K562 (cell line): ENCODE measurements around the gene DNAJC17. TPM values are rescaled to one million over a fixed set of nuclear protein-coding genes. Genes with fewer than 3 reads are reported as not detected.
A peak's percentile ranks its signal among the peaks of the same experiment; 100 is the strongest.

Source experiments
- ATAC-seq: fragments of 200-7000 bp; cut with Tn5 transposase; 3 replicates; pipeline ENCODE4 v1.9.1; 2020; ENCODE audit warnings: moderate library complexity
- BruUV-seq: library from RNA; stranded (reverse); fragments of 400-500 nt; replicated peaks from 2 replicates; lab custom pipeline; 2021; lab: Mats Ljungman, UMichigan
- CTCF ChIA-PET: fragments of 300-600 bp; formaldehyde crosslinking; extraction: SDS; loops from one replicate; lab custom pipeline; 2021; ENCODE audit warnings: low intra/inter-chr PET ratio; lab: Yijun Ruan, JAX
- POLR2A ChIA-PET: fragments of 300-600, 350-650 bp; sonication (Branson Sonifier 250); formaldehyde crosslinking; extraction: SDS; loops from one replicate; lab custom pipeline; 2021; ENCODE audit warnings: antibody characterized with exemption, inconsistent platforms; lab: Yijun Ruan, JAX
- DNase-seq, 4 experiments: peaks; one replicate each; pipeline versions ENCODE4 v3.0.0 to v3.0.0-alpha.2; 2011 to 2018; ENCODE audit warnings: low spot score in 3 of 4, mixed read lengths in 3 of 4; ENCODE audit errors: extremely low read depth in 1 of 4
- FAIRE-seq: peaks from 2 replicates; lab custom pipeline; 2011; peaks lifted over from hg19 to GRCh38; lab: Jason Lieb, UNC
- H2AFZ ChIP-seq: 2 replicates; pipeline ENCODE4 v1.6.0; 2011; ENCODE audit warnings: low read depth, low read length, control low read depth, inconsistent platforms
- H3K27ac ChIP-seq: fragments of 200-600 bp; 3 replicates; pipeline ENCODE4 v1.8.0; 2011; ENCODE audit warnings: low read depth, mild to moderate bottlenecking, control low read depth, inconsistent platforms, low read length, moderate library complexity, mixed read lengths; ENCODE audit errors: extremely low read depth
- H3K27me3 ChIP-seq, 2 experiments: fragments of 300-600 bp in 1 of 2; 2 replicates in 1 of 2; 3 replicates in 1 of 2; pipeline versions ENCODE4 v1.6.0 to v1.8.0; 2011; ENCODE audit warnings: inconsistent platforms in 2 of 2, low read length in 2 of 2, mild to moderate bottlenecking in 1 of 2, mixed read lengths in 1 of 2, moderate library complexity in 1 of 2; ENCODE audit not compliant: control insufficient read depth in 2 of 2, insufficient read depth in 2 of 2
- H3K36me3 ChIP-seq: fragments of 300-600 bp; 3 replicates; pipeline ENCODE4 v1.8.0; 2011; ENCODE audit warnings: mild to moderate bottlenecking, low read length, inconsistent platforms; ENCODE audit not compliant: control insufficient read depth, insufficient read depth
- H3K4me1 ChIP-seq, 2 experiments: fragments of 200-600 bp in 1 of 2; replicated peaks in 1 of 2; 2 replicates in 1 of 2; 3 replicates in 1 of 2; pipeline versions ENCODE4 v1.5.1 to v1.8.0; 2011; ENCODE audit warnings: inconsistent platforms in 2 of 2, low read length in 2 of 2, mild to moderate bottlenecking in 1 of 2, mixed read lengths in 1 of 2, moderate library complexity in 1 of 2; ENCODE audit not compliant: control insufficient read depth in 2 of 2, insufficient read depth in 2 of 2
- H3K4me2 ChIP-seq: 2 replicates; pipeline ENCODE4 v1.6.1; 2011; ENCODE audit warnings: low read length, control low read depth, inconsistent platforms, mixed read lengths; ENCODE audit not compliant: insufficient read depth
- H3K4me3 ChIP-seq: fragments of 200-600 bp; sonication (generic), shearing (Covaris generic); 2 replicates; pipeline ENCODE4 v1.5.1; 2016; ENCODE audit warnings: control low read depth, inconsistent platforms
- H3K79me2 ChIP-seq: fragments of 200-600 bp; 3 replicates; pipeline ENCODE4 v1.8.0; 2011; ENCODE audit warnings: low read length, inconsistent platforms; ENCODE audit not compliant: control insufficient read depth, insufficient read depth
- H3K9ac ChIP-seq, 2 experiments: 2 replicates each; pipeline versions ENCODE4 v1.6.0 to v1.6.1; 2011; ENCODE audit warnings: low read depth in 2 of 2, low read length in 2 of 2, control low read depth in 1 of 2, inconsistent platforms in 1 of 2, mild to moderate bottlenecking in 1 of 2, mixed read lengths in 1 of 2; ENCODE audit not compliant: insufficient read depth in 1 of 2
- H3K9me1 ChIP-seq: one replicate; pipeline ENCODE4 v1.6.0; 2011; ENCODE audit warnings: inconsistent platforms, mild to moderate bottlenecking, low read length, moderate library complexity; ENCODE audit not compliant: control insufficient read depth, insufficient read depth
- H3K9me3 ChIP-seq: replicated peaks from 2 replicates; pipeline ENCODE4 v1.5.1; 2011; ENCODE audit warnings: low read depth, low read length, inconsistent platforms; ENCODE audit not compliant: control insufficient read depth, insufficient read depth
- H4K20me1 ChIP-seq: replicated peaks from 2 replicates; pipeline ENCODE4 v1.6.1; 2011; ENCODE audit warnings: low read length, inconsistent platforms, mixed read lengths; ENCODE audit not compliant: control insufficient read depth, insufficient read depth
- EZH2 ChIP-seq: IDR thresholded peaks from 2 replicates; pipeline ENCODE4 v1.6.1; 2012; ENCODE audit warnings: low read depth, mild to moderate bottlenecking, inconsistent platforms, low read length, borderline replicate concordance
- MED1 ChIP-seq: sonication (generic); formaldehyde crosslinking; IDR thresholded peaks from 2 replicates; pipeline ENCODE4 v1.8.1; 2023; ENCODE audit warnings: missing genetic modification reagents, borderline replicate concordance
- SREBF1 ChIP-seq: fragments of 150-350 bp; IDR thresholded peaks from 2 replicates; pipeline ENCODE4 v1.6.1; 2014; ENCODE audit warnings: antibody characterized with exemption, low read depth, low read length, borderline replicate concordance
- SUPT5H ChIP-seq: fragments of 450-650 bp; IDR thresholded peaks from 2 replicates; pipeline ENCODE4 v1.6.1; 2016
- YY1 ChIP-seq, 3 experiments: IDR thresholded peaks; 2 replicates each; pipeline ENCODE4 v1.6.1; 2011; ENCODE audit warnings: low read length in 2 of 3, mild to moderate bottlenecking in 2 of 3, moderate library complexity in 2 of 3, borderline replicate concordance in 1 of 3, control low read depth in 1 of 3, low read depth in 1 of 3; ENCODE audit not compliant: insufficient read depth in 3 of 3, insufficient replicate concordance in 2 of 3, control insufficient read depth in 1 of 3, insufficient read length in 1 of 3; ENCODE audit errors: extremely low read depth in 1 of 3
- ZNF639 ChIP-seq, 2 experiments: fragments of 200-800 bp in 1 of 2; sonication (Bioruptor generic) in 1 of 2; sonication (generic) in 1 of 2; formaldehyde crosslinking in 1 of 2; IDR thresholded peaks in 1 of 2; conservative IDR thresholded peaks in 1 of 2; 2 replicates each; pipeline versions ENCODE4 v1.5.0 to v1.6.1; 2016 to 2020; ENCODE audit warnings: missing compliant biosample characterization in 1 of 2, missing genetic modification characterization in 1 of 2, missing genetic modification reagents in 1 of 2
- WGBS: fragments of 100-300 bp; shearing (Covaris generic); methylation state at CpG from one replicate; pipeline ENCODE4 v1.1.6; 2016; ENCODE audit warnings: low coverage, mixed read lengths; ENCODE audit not compliant: insufficient coverage; ENCODE audit errors: missing lambda C conversion rate; 5-methylcytosine and 5-hydroxymethylcytosine counted together
- in situ Hi-C: fragments of 300-500 bp; cut with MboI; formaldehyde crosslinking; loops from 4 replicates; pipeline ENCODE4 v1.15.0; 2018; ENCODE audit warnings: inconsistent platforms, mixed read lengths
- intact Hi-C: fragments of 100-400 bp; cut with micrococcal nuclease; formaldehyde crosslinking; loops from 2 replicates; pipeline ENCODE4 v1.14.2; 2022
- polyA plus RNA-seq, 8 experiments: library from polyadenylated mRNA; depleted of rRNA in 4 of 8; stranded (reverse) in 5 of 8; unstranded in 3 of 8; fragments of >200 nt; fragmentation: Nextera tagmentation in 2 of 8; fragmentation: Illumina TruSeq in 1 of 8; extraction: Ambion mirVana in 2 of 8; extraction: Trizol in 1 of 8; gene quantifications; 2 replicates each; pipeline versions ENCODE4 v1.2.1 to v1.2.3, GENCODE V29; 2011 to 2014; ENCODE audit warnings: inconsistent platforms in 1 of 8, missing spikeins in 1 of 8
- total RNA-seq, 7 experiments: library from RNA; depleted of rRNA in 6 of 7; stranded (reverse); fragments of >200 nt in 6 of 7; fragmentation: Illumina TruSeq in 2 of 7; extraction: Trizol in 2 of 7; gene quantifications; 2 replicates each; pipeline versions ENCODE4 v1.2.1 to v1.2.3, GENCODE V29; 2011 to 2021; ENCODE audit warnings: low replicate concordance in 1 of 7

Gene DNAJC17
- total and polyA plus RNA-seq, 9 of the 15 experiments (the other 6 are each of a cell fraction or from before 2014, with no cell fraction given): 2.4 to 79.4 (median 44.2) TPM

DNA sequence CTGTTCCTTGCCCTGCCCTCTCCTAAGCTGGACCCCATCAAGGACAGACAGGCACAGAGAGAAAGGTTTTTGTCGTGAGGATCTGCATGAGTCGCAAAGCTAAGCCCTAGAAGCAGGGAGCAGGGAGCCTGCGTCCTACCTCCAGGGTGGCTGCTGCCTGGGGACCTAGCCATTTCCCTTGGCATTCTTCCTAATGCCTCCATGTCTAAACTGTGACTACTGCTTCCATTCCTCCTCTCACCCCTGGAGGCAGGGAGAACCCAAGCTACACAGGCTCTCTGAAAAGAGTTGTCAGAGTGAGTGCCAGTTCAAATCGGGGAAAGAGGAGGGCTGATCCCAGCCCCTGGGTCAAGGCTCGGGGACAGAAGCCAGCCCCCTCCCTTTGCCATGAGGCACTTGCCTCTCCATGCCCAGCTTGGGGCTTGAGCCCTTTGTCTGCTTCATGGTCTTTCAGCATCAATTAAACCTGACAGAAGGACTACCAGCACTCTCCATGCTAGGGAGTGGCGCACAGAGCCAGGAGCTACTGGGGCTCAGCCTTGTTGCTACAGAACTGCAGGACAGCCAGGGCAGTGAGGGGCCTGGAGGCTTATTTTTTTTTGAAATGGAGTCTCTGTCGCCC lies 41.0 kb downstream of the DNAJC17 start:
- no peak for DNase-seq
- peaks cover 16% of the 10 kb centered on the region; the same call in 1 of the 3 replicates for H3K36me3 ChIP-seq
- no peaks in the 10 kb centered on the region for H3K9me1 ChIP-seq
- WGBS: 67% methylated on average over 7 of the region's 7 CpGs
- no peak for TF ChIP-seq SREBF1
- no peak for TF ChIP-seq YY1 (IDR thresholded peaks at IDR 0.05; ENCODE audit: borderline replicate concordance in 1 of 3, control insufficient read depth in 1 of 3, extremely low read depth in 1 of 3, insufficient read depth in 3 of 3, insufficient read length in 1 of 3, insufficient replicate concordance in 2 of 3, low read depth in 1 of 3, low read length in 2 of 3)
- TF ChIP-seq SUPT5H: peak; percentile 26; the same call in 1 of the 2 replicates
- TF ChIP-seq EZH2: no peak
- 0 out of 2 replicates have a peak, but pooled peaks have one; percentile 33 for TF ChIP-seq MED1
- TF ChIP-seq ZNF639 (CRISPR knock-in tag; conservative IDR thresholded peaks at IDR 0.05 in 1 of 2, IDR thresholded peaks at IDR 0.05 in 1 of 2): no peak
- no peak for FAIRE-seq
- H3K4me2 ChIP-seq: no peak overlapping the region
- no peaks in the 10 kb centered on the region; the same call in none of the 2 replicates for H4K20me1 ChIP-seq
- ChIA-PET CTCF (interaction anchor here (0.5 kb wide), 1 partner anchor 15 kb away, joined by 3 read pairs; no protein-coding TSS in a partner anchor), POLR2A (interaction anchor here (0.6 to 3.8 kb wide), 4 partner anchors 9 to 72 kb away, joined by 3 to 18 read pairs (median 4); no protein-coding TSS in a partner anchor)
- H3K4me3 ChIP-seq: no peak overlapping the region
- intact Hi-C loops: loop anchor here (10.0 kb wide), 1 partner anchor 172 kb away; the partner anchor contains the start of gene KNL1
- in situ Hi-C loops: no loop called here
- BruUV-seq: no TSS peak
- H3K79me2 ChIP-seq: no peaks in the 10 kb centered on the region
- no peaks in the 10 kb centered on the region for H3K27me3 ChIP-seq
- H2AFZ ChIP-seq: no peak overlapping the region
- no peaks in the 10 kb centered on the region for H3K9me3 ChIP-seq
- ATAC-seq: no peak
- H3K27ac ChIP-seq: no peak overlapping the region
- peaks cover 21 to 74% of the 10 kb centered on the region in 2 experiments; a peak in 4 of 5 replicates for H3K4me1 ChIP-seq
- H3K9ac ChIP-seq: peak overlapping the region in 1 of 2 experiments; percentile 63; a peak in 2 of 4 replicates
